Epithelial cell of prostate (primary cell): Measurements from ENCODE around the gene MAPK10.

Source experiments
- DNase-seq: peaks from one replicate; pipeline ENCODE4 v3.0.0-alpha.2; 2011; ENCODE audit warnings: low read depth, low spot score
- H3K27ac ChIP-seq: fragments of 450-650 bp; 2 replicates; pipeline ENCODE4 v1.5.1; 2017; ENCODE audit warnings: mild to moderate bottlenecking

Gene MAPK10

GRCh38 chr4:85952972-85953650 is 406.7 kb downstream of the MAPK10 start:
- DNase-seq: no peak
- no peak overlapping the region for H3K27ac ChIP-seq

GRCh38 chr4:85952528-85952927 is 407.3 kb downstream of the MAPK10 start:
- DNase-seq: peak; percentile 5
- no peak overlapping the region for H3K27ac ChIP-seq

GRCh38 chr4:85951099-85951498 is 408.8 kb downstream of the MAPK10 start:
- no peak overlapping the region for H3K27ac ChIP-seq

GRCh38 chr4:85946821-85947220 is 413.0 kb downstream of the MAPK10 start:
- H3K27ac ChIP-seq: no peak overlapping the region
- no peak for DNase-seq

More at GRCh38 chr4:85951099-85951498, 408.8 kb downstream of the MAPK10 start:
- no peak for DNase-seq

GRCh38 chr4:85942107-85942506 is 417.7 kb downstream of the MAPK10 start:
- no peak overlapping the region for H3K27ac ChIP-seq
- DNase-seq: no peak

GRCh38 chr4:85940151-85940550 is 419.7 kb downstream of the MAPK10 start:
- H3K27ac ChIP-seq: no peak overlapping the region
- no peak for DNase-seq
